Omental fat pad (tissue), 4 donors: ENCODE results near the gene RSKR. TPM values are rescaled to one million over a fixed set of nuclear protein-coding genes. Genes with fewer than 3 reads are reported as not detected.
"Not testable (repeated sequence)": the region's sequence is repeated elsewhere in the genome, so short reads cannot be mapped to it uniquely, and the experiment has no call there.

Experiments
- ATAC-seq: fragments of 150-250 bp; one replicate; pipeline ENCODE4 v1.9.1; 2016; ENCODE audit warnings: mild to moderate bottlenecking, moderate library complexity; ENCODE audit not compliant: low FRiP score
- DNase-seq: peaks from one replicate; pipeline ENCODE4 v3.0.0-alpha.2; 2019; ENCODE audit warnings: low spot score
- CTCF ChIP-seq, 3 donors: fragments of 450-650 bp; IDR thresholded peaks; one replicate each; pipeline ENCODE4 v1.5.1; 2016 to 2017; ENCODE audit warnings: antibody characterized with exemption in 3 of 3, mild to moderate bottlenecking in 3 of 3, moderate library complexity in 2 of 3
- total RNA-seq, 4 donors: library from RNA; depleted of rRNA; stranded (reverse); fragments of >200 nt; gene quantifications; one replicate each; pipeline ENCODE4 v1.1.0, GENCODE V29; 2016

The RSKR gene
- 10 to 100 TPM in 1 of 4 donors, 1 to 10 TPM in 3; 3.6 to 10.6 (median 8.0) TPM for total RNA-seq

GRCh38 chr17:28613931-28614381 is at the start of gene RSKR:
Gene RSKR (minus strand): TSS chr17:28614185. CDS start chr17:28614161, 24 bp downstream.
- no peak for DNase-seq
- no peak for TF ChIP-seq CTCF (IDR thresholded peaks at IDR 0.05)
- no peak for ATAC-seq

- DNase-seq (no peak), ATAC-seq (no peak)
- no peak for TF ChIP-seq CTCF (IDR thresholded peaks at IDR 0.05)
Observed at GRCh38 chr17:28663723-28664122, 49.7 kb upstream of the RSKR start.

GRCh38 chr17:28662527-28662829 is 48.5 kb upstream of the RSKR start:
- no peak for TF ChIP-seq CTCF (IDR thresholded peaks at IDR 0.05)
- DNase-seq, result no peak
- ATAC-seq, result peak; percentile 3

GRCh38 chr17:28661635-28662526 is 47.9 kb upstream of the RSKR start, which contains the start of the genes SDF2 and SUPT6H:
Gene SDF2 (minus strand): TSS chr17:28661906. CDS start chr17:28661876, 30 bp downstream.
Gene SUPT6H (plus strand): TSS chr17:28662205. CDS start chr17:28673402, 11,197 bp downstream.
- DNase-seq (peak; percentile 86), ATAC-seq (peak; percentile 90)
- TF ChIP-seq CTCF (IDR thresholded peaks at IDR 0.05), result no peak

- DNase-seq, ATAC-seq: not testable (repeated sequence)
Observed at GRCh38 chr17:28659497-28659881, 45.5 kb upstream of the RSKR start.

GRCh38 chr17:28658766-28659496 is 44.9 kb upstream of the RSKR start:
- ATAC-seq, DNase-seq: not testable (repeated sequence)

GRCh38 chr17:28658342-28658741 is 44.4 kb upstream of the RSKR start:
- not testable (repeated sequence) for ATAC-seq, DNase-seq

- ATAC-seq (no peak), DNase-seq (no peak)
- TF ChIP-seq CTCF (IDR thresholded peaks at IDR 0.05), result no peak
Observed at GRCh38 chr17:28657756-28658155, 43.8 kb upstream of the RSKR start.
